Measurements from ENCODE around the gene JAG2. TPM values are rescaled to one million over a fixed set of nuclear protein-coding genes. Genes with fewer than 3 reads are reported as not detected.

JAG2 gene
- total and polyA plus RNA-seq, 2 of the 13 experiments (the other 11 are each of a cell fraction or from before 2014, with no cell fraction given): 0.04 to 0.16 TPM

DNA sequence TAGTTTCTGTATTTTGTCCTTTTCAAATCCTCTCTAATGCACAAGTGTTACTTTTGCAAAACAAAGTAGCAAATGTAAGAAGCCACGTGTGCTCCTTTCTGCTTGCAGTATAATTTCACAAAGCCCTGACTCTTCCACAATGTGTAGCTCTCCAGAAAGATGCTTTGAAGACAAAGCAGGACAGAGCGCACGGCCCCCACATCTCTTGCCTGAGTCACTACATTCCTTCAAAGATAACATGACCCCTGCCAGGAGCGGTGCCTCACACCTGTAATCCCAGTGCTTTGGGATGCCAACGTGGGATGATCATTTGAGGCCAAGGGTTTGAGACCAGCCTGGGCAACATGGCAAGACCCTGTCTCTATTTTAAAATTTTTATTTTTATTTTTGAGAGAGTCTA, 40.5 kb downstream of the JAG2 start:
- BruUV-seq (replicated peaks): no TSS peak
- TF ChIP-seq POGZ (CRISPR knock-in tag; IDR thresholded peaks at IDR 0.05): no peak
- Histone ChIP-seq H3K27ac (ENCODE audit: extremely low read length, insufficient read depth, low read length) (no peak overlapping the region), H3K9ac (ENCODE audit: insufficient read depth, low read depth, low read length) (no peak overlapping the region), H3K36me3 (replicated peaks in 1 of 2; ENCODE audit: control insufficient read depth in 1 of 2, insufficient read depth in 2 of 2, low read length in 2 of 2) (no peaks in the 10 kb centered on the region), H3K27me3 (ENCODE audit: control insufficient read depth in 1 of 2, insufficient read depth in 2 of 2, low read length in 2 of 2) (peaks cover 2 to 24% of the 10 kb centered on the region in 2 experiments; a peak in 3 of 5 replicates), H2AFZ (ENCODE audit: low read length) (no peak overlapping the region), H3K4me2 (ENCODE audit: low read depth, low read length) (no peak overlapping the region), H4K20me1 (ENCODE audit: insufficient read depth, low read length) (no peaks in the 10 kb centered on the region), H3K79me2 (ENCODE audit: insufficient read depth, low read length) (no peaks in the 10 kb centered on the region), H3K4me1 (ENCODE audit: insufficient read depth, low read length) (peaks cover 23% of the 10 kb centered on the region), H3K9me3 (ENCODE audit: low read length) (peaks cover 14% of the 10 kb centered on the region), H3K4me3 (replicated peaks in 1 of 3; ENCODE audit: insufficient read depth in 1 of 3, low read depth in 2 of 3, low read length in 3 of 3) (no peak overlapping the region)
- DNase-seq (ENCODE audit: low spot score) (no peak), FAIRE-seq (no peak), ATAC-seq (no peak)
- intact Hi-C loops (cut with micrococcal nuclease; ENCODE audit: unreplicated experiment) (no loop called here), in situ Hi-C loops (cut with HindIII; ENCODE audit: extremely low pct_ligation_motif_present, low pct_unique_long_range_greater_than_20kb) (no loop called here)
- ChIA-PET CTCF (ENCODE audit: low intra/inter-chr PET ratio, low total read pairs) (no interaction called here), POLR2A (no interaction called here)
- WGBS (ENCODE audit: low lambda C conversion rate): 5% methylated on average over 5 of the region's 5 CpGs

DNA sequence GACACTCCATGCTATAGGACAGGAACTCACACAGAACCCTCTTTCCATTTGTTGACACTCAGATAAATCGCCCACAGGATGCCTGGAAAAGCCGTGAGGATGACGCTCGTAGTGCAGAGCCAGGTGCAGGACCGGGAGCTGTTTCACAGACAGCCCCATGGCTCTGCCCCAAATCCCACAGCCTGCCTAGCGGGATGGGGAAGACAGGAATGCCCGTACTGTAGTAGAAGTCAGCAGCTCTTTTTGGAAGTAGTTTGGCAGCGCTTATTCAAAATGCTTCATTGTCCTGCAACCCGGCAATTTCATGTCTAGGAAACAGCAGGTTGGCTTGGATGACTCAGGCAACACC, 41.6 kb downstream of the JAG2 start:
- Histone ChIP-seq H3K27me3 (ENCODE audit: control insufficient read depth in 1 of 2, insufficient read depth in 2 of 2, low read length in 2 of 2) (peaks cover 2 to 24% of the 10 kb centered on the region in 2 experiments; a peak in 3 of 5 replicates), H4K20me1 (ENCODE audit: insufficient read depth, low read length) (no peaks in the 10 kb centered on the region), H2AFZ (ENCODE audit: low read length) (no peak overlapping the region), H3K4me2 (ENCODE audit: low read depth, low read length) (peak overlapping the region; percentile 39; the same call in 1 of the 2 replicates), H3K79me2 (ENCODE audit: insufficient read depth, low read length) (no peaks in the 10 kb centered on the region), H3K9me3 (ENCODE audit: low read length) (peaks cover 17% of the 10 kb centered on the region), H3K9ac (ENCODE audit: insufficient read depth, low read depth, low read length) (no peak overlapping the region), H3K4me1 (ENCODE audit: insufficient read depth, low read length) (peaks cover 23% of the 10 kb centered on the region), H3K4me3 (replicated peaks in 1 of 3; ENCODE audit: insufficient read depth in 1 of 3, low read depth in 2 of 3, low read length in 3 of 3) (no peak overlapping the region), H3K36me3 (replicated peaks in 1 of 2; ENCODE audit: control insufficient read depth in 1 of 2, insufficient read depth in 2 of 2, low read length in 2 of 2) (no peaks in the 10 kb centered on the region), H3K27ac (ENCODE audit: extremely low read length, insufficient read depth, low read length) (no peak overlapping the region)
- ATAC-seq (no peak), DNase-seq (ENCODE audit: low spot score) (no peak), FAIRE-seq (no peak)
- intact Hi-C loops (cut with micrococcal nuclease; ENCODE audit: unreplicated experiment): no loop called here
- ChIA-PET CTCF (ENCODE audit: low intra/inter-chr PET ratio, low total read pairs) (no interaction called here), POLR2A (no interaction called here)
- TF ChIP-seq CEBPG (CRISPR knock-in tag; IDR thresholded peaks at IDR 0.05): no peak
- TF ChIP-seq ZFP62 (CRISPR knock-in tag; IDR thresholded peaks at IDR 0.05): no peak
- no peak for TF ChIP-seq ZNF605 (CRISPR knock-in tag; IDR thresholded peaks at IDR 0.05)
- TF ChIP-seq ZNF143 (CRISPR knock-in tag; IDR thresholded peaks at IDR 0.05): no peak
- TF ChIP-seq, protein P1, sequence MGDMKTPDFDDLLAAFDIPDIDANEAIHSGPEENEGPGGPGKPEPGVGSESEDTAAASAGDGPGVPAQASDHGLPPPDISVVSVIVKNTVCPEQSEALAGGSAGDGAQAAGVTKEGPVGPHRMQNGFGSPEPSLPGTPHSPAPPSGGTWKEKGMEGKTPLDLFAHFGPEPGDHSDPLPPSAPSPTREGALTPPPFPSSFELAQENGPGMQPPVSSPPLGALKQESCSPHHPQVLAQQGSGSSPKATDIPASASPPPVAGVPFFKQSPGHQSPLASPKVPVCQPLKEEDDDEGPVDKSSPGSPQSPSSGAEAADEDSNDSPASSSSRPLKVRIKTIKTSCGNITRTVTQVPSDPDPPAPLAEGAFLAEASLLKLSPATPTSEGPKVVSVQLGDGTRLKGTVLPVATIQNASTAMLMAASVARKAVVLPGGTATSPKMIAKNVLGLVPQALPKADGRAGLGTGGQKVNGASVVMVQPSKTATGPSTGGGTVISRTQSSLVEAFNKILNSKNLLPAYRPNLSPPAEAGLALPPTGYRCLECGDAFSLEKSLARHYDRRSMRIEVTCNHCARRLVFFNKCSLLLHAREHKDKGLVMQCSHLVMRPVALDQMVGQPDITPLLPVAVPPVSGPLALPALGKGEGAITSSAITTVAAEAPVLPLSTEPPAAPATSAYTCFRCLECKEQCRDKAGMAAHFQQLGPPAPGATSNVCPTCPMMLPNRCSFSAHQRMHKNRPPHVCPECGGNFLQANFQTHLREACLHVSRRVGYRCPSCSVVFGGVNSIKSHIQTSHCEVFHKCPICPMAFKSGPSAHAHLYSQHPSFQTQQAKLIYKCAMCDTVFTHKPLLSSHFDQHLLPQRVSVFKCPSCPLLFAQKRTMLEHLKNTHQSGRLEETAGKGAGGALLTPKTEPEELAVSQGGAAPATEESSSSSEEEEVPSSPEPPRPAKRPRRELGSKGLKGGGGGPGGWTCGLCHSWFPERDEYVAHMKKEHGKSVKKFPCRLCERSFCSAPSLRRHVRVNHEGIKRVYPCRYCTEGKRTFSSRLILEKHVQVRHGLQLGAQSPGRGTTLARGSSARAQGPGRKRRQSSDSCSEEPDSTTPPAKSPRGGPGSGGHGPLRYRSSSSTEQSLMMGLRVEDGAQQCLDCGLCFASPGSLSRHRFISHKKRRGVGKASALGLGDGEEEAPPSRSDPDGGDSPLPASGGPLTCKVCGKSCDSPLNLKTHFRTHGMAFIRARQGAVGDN (CRISPR knock-in tag; IDR thresholded peaks at IDR 0.05): no peak
- TF ChIP-seq ZMAT3 (CRISPR knock-in tag; conservative IDR thresholded peaks at IDR 0.05): no peak
- TF ChIP-seq NR1H2 (CRISPR knock-in tag; IDR thresholded peaks at IDR 0.05; ENCODE audit: borderline replicate concordance, low read depth): no peak
- TF ChIP-seq HNRNPK (IDR thresholded peaks at IDR 0.05; ENCODE audit: low read depth, low read length, poor library complexity, severe bottlenecking): no peak
- no peak for TF ChIP-seq HES4 (CRISPR knock-in tag; IDR thresholded peaks at IDR 0.05; ENCODE audit: borderline replicate concordance)
- no peak for TF ChIP-seq NFIB (CRISPR knock-in tag; IDR thresholded peaks at IDR 0.05; ENCODE audit: borderline replicate concordance)
- TF ChIP-seq ZNF207 (IDR thresholded peaks at IDR 0.05; ENCODE audit: borderline replicate concordance): no peak
- no peak for TF ChIP-seq ZFP36L2 (CRISPR knock-in tag; IDR thresholded peaks at IDR 0.05)
- WGBS (ENCODE audit: low lambda C conversion rate): 27% methylated on average over 9 of the region's 9 CpGs
- in situ Hi-C loops (cut with HindIII; ENCODE audit: extremely low pct_ligation_motif_present, low pct_unique_long_range_greater_than_20kb): no loop called here
- BruUV-seq (replicated peaks): no TSS peak
